ENCODE results near the gene MAGI2. TPM values are rescaled to one million over a fixed set of nuclear protein-coding genes. Genes with fewer than 3 reads are reported as not detected.

The MAGI2 gene
- total RNA-seq, 1 donor from 2014 or later = 2.5 TPM

- no peak for DNase-seq (ENCODE audit: low read depth)
- Histone ChIP-seq H3K27me3 (ENCODE audit: control insufficient read depth, insufficient read depth, low read length) (no peaks in the 10 kb centered on the region), H3K36me3 (ENCODE audit: control insufficient read depth, insufficient read depth, low read length) (no peaks in the 10 kb centered on the region), H3K4me3 (ENCODE audit: low read depth, low read length) (no peak overlapping the region)
- TF ChIP-seq CTCF (IDR thresholded peaks at IDR 0.05; ENCODE audit: insufficient read depth, low read length, poor library complexity, severe bottlenecking) = no peak
Measured at GRCh38 chr7:78220754-78221153, 1232.7 kb downstream of the MAGI2 start.

- Histone ChIP-seq H3K4me3 (ENCODE audit: low read depth, low read length) (no peak overlapping the region), H3K36me3 (ENCODE audit: control insufficient read depth, insufficient read depth, low read length) (no peaks in the 10 kb centered on the region), H3K27me3 (ENCODE audit: control insufficient read depth, insufficient read depth, low read length) (no peaks in the 10 kb centered on the region)
- TF ChIP-seq CTCF (IDR thresholded peaks at IDR 0.05; ENCODE audit: insufficient read depth, low read length, poor library complexity, severe bottlenecking) = no peak
- no peak for DNase-seq (ENCODE audit: low read depth)
Measured at GRCh38 chr7:78218876-78219275, 1234.6 kb downstream of the MAGI2 start.

- TF ChIP-seq CTCF (IDR thresholded peaks at IDR 0.05; ENCODE audit: insufficient read depth, low read length, poor library complexity, severe bottlenecking) = no peak
- DNase-seq (ENCODE audit: low read depth) = no peak
Measured at GRCh38 chr7:78218051-78218450, 1235.4 kb downstream of the MAGI2 start.

GRCh38 chr7:78215199-78215598, 1238.3 kb downstream of the MAGI2 start:
- DNase-seq (ENCODE audit: low read depth) = no peak
- no peak overlapping the region for H3K4me3 ChIP-seq (ENCODE audit: low read depth, low read length)
- no peak for TF ChIP-seq CTCF (IDR thresholded peaks at IDR 0.05; ENCODE audit: insufficient read depth, low read length, poor library complexity, severe bottlenecking)
- H3K27me3 ChIP-seq (ENCODE audit: control insufficient read depth, insufficient read depth, low read length) = no peaks in the 10 kb centered on the region
- no peaks in the 10 kb centered on the region for H3K36me3 ChIP-seq (ENCODE audit: control insufficient read depth, insufficient read depth, low read length)

More at GRCh38 chr7:78218051-78218450, 1235.4 kb downstream of the MAGI2 start:
- Histone ChIP-seq H3K4me3 (ENCODE audit: low read depth, low read length) (no peak overlapping the region), H3K36me3 (ENCODE audit: control insufficient read depth, insufficient read depth, low read length) (no peaks in the 10 kb centered on the region), H3K27me3 (ENCODE audit: control insufficient read depth, insufficient read depth, low read length) (no peaks in the 10 kb centered on the region)

GRCh38 chr7:78213402-78213801, 1240.1 kb downstream of the MAGI2 start:
- Histone ChIP-seq H3K27me3 (ENCODE audit: control insufficient read depth, insufficient read depth, low read length) (no peaks in the 10 kb centered on the region), H3K36me3 (ENCODE audit: control insufficient read depth, insufficient read depth, low read length) (no peaks in the 10 kb centered on the region), H3K4me3 (ENCODE audit: low read depth, low read length) (no peak overlapping the region)
- no peak for DNase-seq (ENCODE audit: low read depth)
- no peak for TF ChIP-seq CTCF (IDR thresholded peaks at IDR 0.05; ENCODE audit: insufficient read depth, low read length, poor library complexity, severe bottlenecking)

GRCh38 chr7:78212476-78213060, 1240.9 kb downstream of the MAGI2 start:
- Histone ChIP-seq H3K4me3 (ENCODE audit: low read depth, low read length) (no peak overlapping the region), H3K27me3 (ENCODE audit: control insufficient read depth, insufficient read depth, low read length) (no peaks in the 10 kb centered on the region), H3K36me3 (ENCODE audit: control insufficient read depth, insufficient read depth, low read length) (no peaks in the 10 kb centered on the region)
- no peak for DNase-seq (ENCODE audit: low read depth)
- no peak for TF ChIP-seq CTCF (IDR thresholded peaks at IDR 0.05; ENCODE audit: insufficient read depth, low read length, poor library complexity, severe bottlenecking)

Measured in kidney epithelial cell (primary cell).